AG08396 (cell line): ENCODE results near the gene RPRD2.
"Not testable (repeated sequence)": the region's sequence is repeated elsewhere in the genome, so short reads cannot be mapped to it uniquely, and the experiment has no call there.

ENCODE experiments used
- DNase-seq: peaks from one replicate; pipeline ENCODE4 v3.0.0; 2012; ENCODE audit warnings: low spot score, mixed read lengths

Gene RPRD2

GRCh38 chr1:150389650-150390049 is 25.7 kb downstream of the RPRD2 start:
- DNase-seq = no peak

- DNase-seq = no peak
Measured at GRCh38 chr1:150392627-150393026, 28.7 kb downstream of the RPRD2 start.

- not testable (repeated sequence) for DNase-seq
Measured at GRCh38 chr1:150395115-150395514, 31.2 kb downstream of the RPRD2 start.

- DNase-seq = no peak
Measured at GRCh38 chr1:150397392-150398032, 33.6 kb downstream of the RPRD2 start.

GRCh38 chr1:150404465-150404864 is 40.5 kb downstream of the RPRD2 start:
- no peak for DNase-seq

- DNase-seq = no peak
Measured at GRCh38 chr1:150405660-150406059, 41.7 kb downstream of the RPRD2 start.

- no peak for DNase-seq
Measured at GRCh38 chr1:150406483-150406882, 42.5 kb downstream of the RPRD2 start.

- DNase-seq = no peak
Measured at GRCh38 chr1:150407330-150407729, 43.4 kb downstream of the RPRD2 start.

- DNase-seq = no peak
Measured at GRCh38 chr1:150408800-150409199, 44.9 kb downstream of the RPRD2 start.

- no peak for DNase-seq
Measured at GRCh38 chr1:150409504-150410362, 45.8 kb downstream of the RPRD2 start.

- no peak for DNase-seq
Measured at GRCh38 chr1:150410582-150411101, 46.7 kb downstream of the RPRD2 start.

- no peak for DNase-seq
Measured at GRCh38 chr1:150414592-150414991, 50.6 kb downstream of the RPRD2 start.

- DNase-seq = no peak
Measured at GRCh38 chr1:150415800-150416199, 51.9 kb downstream of the RPRD2 start.

- DNase-seq = no peak
Measured at GRCh38 chr1:150420560-150421265, 56.8 kb downstream of the RPRD2 start.

GRCh38 chr1:150422541-150422940 is 58.6 kb downstream of the RPRD2 start:
- DNase-seq = no peak

- no peak for DNase-seq
Measured at GRCh38 chr1:150429805-150430204, 65.9 kb downstream of the RPRD2 start.

- DNase-seq = no peak
Measured at GRCh38 chr1:150441121-150441520, 77.2 kb downstream of the RPRD2 start.

GRCh38 chr1:150444232-150444631 is 80.3 kb downstream of the RPRD2 start:
- DNase-seq = no peak

GRCh38 chr1:150456146-150456647 is 92.2 kb downstream of the RPRD2 start:
- no peak for DNase-seq

- peak; percentile 69 for DNase-seq
Measured at GRCh38 chr1:150464422-150464826, 100.5 kb downstream of the RPRD2 start.

GRCh38 chr1:150466964-150467363 is 103.0 kb downstream of the RPRD2 start:
- no peak for DNase-seq

- DNase-seq = no peak
Measured at GRCh38 chr1:150469291-150469690, 105.3 kb downstream of the RPRD2 start.
